ENCODE data around the gene SNAP29.

The SNAP29 gene

GRCh38 chr22:20918663-20919218 is 59.9 kb downstream of the SNAP29 start:
- no peak overlapping the region for H2BK12ac ChIP-seq (ENCODE audit: low read length in 2 of 2)
- no peak overlapping the region for H3K27ac ChIP-seq (ENCODE audit: low read length, poor library complexity, severe bottlenecking)
- no peaks in the 10 kb centered on the region for H3K27me3 ChIP-seq (ENCODE audit: control insufficient read depth in 1 of 2, insufficient read depth in 1 of 2, low read length in 2 of 2)
- no peak overlapping the region for H2BK15ac ChIP-seq (ENCODE audit: low read depth, poor library complexity, severe bottlenecking)
- no peak for DNase-seq
- H3K14ac ChIP-seq (ENCODE audit: low read length in 2 of 2), result no peak overlapping the region
- no peak overlapping the region for H4K91ac ChIP-seq (ENCODE audit: low read length)
- no peak overlapping the region for H3K23ac ChIP-seq (ENCODE audit: low read length in 2 of 2)
- peaks cover 3% of the 10 kb centered on the region for H3K79me1 ChIP-seq (replicated peaks; ENCODE audit: low read length, poor library complexity, severe bottlenecking)
- H3K4me2 ChIP-seq (ENCODE audit: low read length, poor library complexity, severe bottlenecking), result peak overlapping the region; percentile 70
- H2BK5ac ChIP-seq (ENCODE audit: low read depth, low read length, poor library complexity, severe bottlenecking), result no peak overlapping the region
- no peaks in the 10 kb centered on the region for H3K36me3 ChIP-seq (ENCODE audit: control insufficient read depth in 1 of 2, insufficient read depth in 2 of 2, low read depth in 1 of 2, low read length in 2 of 2)
- H3K4me1 ChIP-seq (ENCODE audit: control insufficient read depth, insufficient read depth, low read depth, low read length), result peaks cover 4% of the 10 kb centered on the region
- H3K4me3 ChIP-seq (ENCODE audit: insufficient read depth in 1 of 2, low read depth in 1 of 2, low read length in 2 of 2), result peak overlapping the region; percentile 94 to 100
- H2AFZ ChIP-seq (ENCODE audit: low read depth, low read length), result no peak overlapping the region
- WGBS, result under 1% methylated on average over 12 of the region's 19 CpGs
- no peak overlapping the region for H2BK120ac ChIP-seq (ENCODE audit: low read depth, low read length)
- H2AK5ac ChIP-seq (ENCODE audit: low read length, severe bottlenecking), result no peak overlapping the region
- no peaks in the 10 kb centered on the region for H3K9me3 ChIP-seq (ENCODE audit: control insufficient read depth, low read length)
- H3K18ac ChIP-seq (ENCODE audit: low read depth in 1 of 2, low read length in 2 of 2), result no peak overlapping the region
- no peak overlapping the region for H3K4ac ChIP-seq (ENCODE audit: low read depth in 1 of 2, low read length in 2 of 2)
- H4K8ac ChIP-seq (ENCODE audit: low read length), result no peak overlapping the region
- peak overlapping the region; percentile 94 for H3K9ac ChIP-seq (ENCODE audit: low read length)

- Histone ChIP-seq H3K27ac (ENCODE audit: low read length, poor library complexity, severe bottlenecking) (no peak overlapping the region), H2BK120ac (ENCODE audit: low read depth, low read length) (no peak overlapping the region), H3K4me2 (ENCODE audit: low read length, poor library complexity, severe bottlenecking) (peak overlapping the region; percentile 65), H3K79me1 (replicated peaks; ENCODE audit: low read length, poor library complexity, severe bottlenecking) (peaks cover 3% of the 10 kb centered on the region), H3K27me3 (ENCODE audit: control insufficient read depth in 1 of 2, insufficient read depth in 1 of 2, low read length in 2 of 2) (no peaks in the 10 kb centered on the region), H3K9ac (ENCODE audit: low read length) (peak overlapping the region; percentile 94), H2BK15ac (ENCODE audit: low read depth, poor library complexity, severe bottlenecking) (no peak overlapping the region), H2AFZ (ENCODE audit: low read depth, low read length) (no peak overlapping the region), H3K9me3 (ENCODE audit: control insufficient read depth, low read length) (no peaks in the 10 kb centered on the region), H3K23ac (ENCODE audit: low read length in 2 of 2) (no peak overlapping the region), H2BK5ac (ENCODE audit: low read depth, low read length, poor library complexity, severe bottlenecking) (no peak overlapping the region), H3K18ac (ENCODE audit: low read depth in 1 of 2, low read length in 2 of 2) (no peak overlapping the region), H4K8ac (ENCODE audit: low read length) (no peak overlapping the region), H4K91ac (ENCODE audit: low read length) (no peak overlapping the region), H3K4ac (ENCODE audit: low read depth in 1 of 2, low read length in 2 of 2) (no peak overlapping the region), H3K4me1 (ENCODE audit: control insufficient read depth, insufficient read depth, low read depth, low read length) (peaks cover 6% of the 10 kb centered on the region), H3K36me3 (ENCODE audit: control insufficient read depth in 1 of 2, insufficient read depth in 2 of 2, low read depth in 1 of 2, low read length in 2 of 2) (no peaks in the 10 kb centered on the region), H3K14ac (ENCODE audit: low read length in 2 of 2) (no peak overlapping the region), H2BK12ac (ENCODE audit: low read length in 2 of 2) (no peak overlapping the region), H2AK5ac (ENCODE audit: low read length, severe bottlenecking) (no peak overlapping the region), H3K4me3 (ENCODE audit: insufficient read depth in 1 of 2, low read depth in 1 of 2, low read length in 2 of 2) (peak overlapping the region in 1 of 2 experiments; percentile 100)
- no CpG with 5 or more reads among the region's 4 CpGs for WGBS
- DNase-seq, result peak; percentile 18
Observed at GRCh38 chr22:20919718-20920117, 60.9 kb downstream of the SNAP29 start.

GRCh38 chr22:20920881-20921203 is 62.0 kb downstream of the SNAP29 start:
- H3K23ac ChIP-seq (ENCODE audit: low read length in 2 of 2), result peak overlapping the region in 1 of 2 experiments; percentile 57
- H3K9ac ChIP-seq (ENCODE audit: low read length), result peak overlapping the region; percentile 94
- no peak for DNase-seq
- no peak overlapping the region for H3K4ac ChIP-seq (ENCODE audit: low read depth in 1 of 2, low read length in 2 of 2)
- H3K4me2 ChIP-seq (ENCODE audit: low read length, poor library complexity, severe bottlenecking), result peak overlapping the region; percentile 30
- no peak overlapping the region for H3K18ac ChIP-seq (ENCODE audit: low read depth in 1 of 2, low read length in 2 of 2)
- WGBS, result 90% methylated on average over 3 of the region's 3 CpGs
- H3K9me3 ChIP-seq (ENCODE audit: control insufficient read depth, low read length), result no peaks in the 10 kb centered on the region
- H2BK5ac ChIP-seq (ENCODE audit: low read depth, low read length, poor library complexity, severe bottlenecking), result no peak overlapping the region
- H3K36me3 ChIP-seq (ENCODE audit: control insufficient read depth in 1 of 2, insufficient read depth in 2 of 2, low read depth in 1 of 2, low read length in 2 of 2), result peaks cover 0 to 4% of the 10 kb centered on the region in 2 experiments
- no peaks in the 10 kb centered on the region for H3K27me3 ChIP-seq (ENCODE audit: control insufficient read depth in 1 of 2, insufficient read depth in 1 of 2, low read length in 2 of 2)
- peaks cover 8% of the 10 kb centered on the region for H3K4me1 ChIP-seq (ENCODE audit: control insufficient read depth, insufficient read depth, low read depth, low read length)
- no peak overlapping the region for H4K91ac ChIP-seq (ENCODE audit: low read length)
- no peak overlapping the region for H2BK15ac ChIP-seq (ENCODE audit: low read depth, poor library complexity, severe bottlenecking)
- H3K27ac ChIP-seq (ENCODE audit: low read length, poor library complexity, severe bottlenecking), result no peak overlapping the region
- H2AFZ ChIP-seq (ENCODE audit: low read depth, low read length), result no peak overlapping the region
- no peak overlapping the region for H3K14ac ChIP-seq (ENCODE audit: low read length in 2 of 2)
- peak overlapping the region in 1 of 2 experiments; percentile 100 for H3K4me3 ChIP-seq (ENCODE audit: insufficient read depth in 1 of 2, low read depth in 1 of 2, low read length in 2 of 2)
- no peak overlapping the region for H2BK120ac ChIP-seq (ENCODE audit: low read depth, low read length)
- H3K79me1 ChIP-seq (replicated peaks; ENCODE audit: low read length, poor library complexity, severe bottlenecking), result peaks cover 2% of the 10 kb centered on the region
- H4K8ac ChIP-seq (ENCODE audit: low read length), result no peak overlapping the region
- no peak overlapping the region for H2AK5ac ChIP-seq (ENCODE audit: low read length, severe bottlenecking)
- no peak overlapping the region for H2BK12ac ChIP-seq (ENCODE audit: low read length in 2 of 2)

GRCh38 chr22:20922141-20922751 is 63.4 kb downstream of the SNAP29 start:
- Histone ChIP-seq H3K9ac (ENCODE audit: low read length) (no peak overlapping the region), H3K4me1 (ENCODE audit: control insufficient read depth, insufficient read depth, low read depth, low read length) (peaks cover 8% of the 10 kb centered on the region), H4K91ac (ENCODE audit: low read length) (no peak overlapping the region), H2BK5ac (ENCODE audit: low read depth, low read length, poor library complexity, severe bottlenecking) (no peak overlapping the region), H3K4me2 (ENCODE audit: low read length, poor library complexity, severe bottlenecking) (no peak overlapping the region), H3K36me3 (ENCODE audit: control insufficient read depth in 1 of 2, insufficient read depth in 2 of 2, low read depth in 1 of 2, low read length in 2 of 2) (peaks cover 0 to 4% of the 10 kb centered on the region in 2 experiments), H3K9me3 (ENCODE audit: control insufficient read depth, low read length) (no peaks in the 10 kb centered on the region), H3K4me3 (ENCODE audit: insufficient read depth in 1 of 2, low read depth in 1 of 2, low read length in 2 of 2) (no peak overlapping the region), H3K79me1 (replicated peaks; ENCODE audit: low read length, poor library complexity, severe bottlenecking) (no peaks in the 10 kb centered on the region), H2BK120ac (ENCODE audit: low read depth, low read length) (no peak overlapping the region), H3K14ac (ENCODE audit: low read length in 2 of 2) (no peak overlapping the region), H3K23ac (ENCODE audit: low read length in 2 of 2) (no peak overlapping the region), H3K4ac (ENCODE audit: low read depth in 1 of 2, low read length in 2 of 2) (no peak overlapping the region), H2BK15ac (ENCODE audit: low read depth, poor library complexity, severe bottlenecking) (no peak overlapping the region), H2BK12ac (ENCODE audit: low read length in 2 of 2) (no peak overlapping the region), H3K27me3 (ENCODE audit: control insufficient read depth in 1 of 2, insufficient read depth in 1 of 2, low read length in 2 of 2) (no peaks in the 10 kb centered on the region), H2AFZ (ENCODE audit: low read depth, low read length) (no peak overlapping the region), H4K8ac (ENCODE audit: low read length) (no peak overlapping the region), H2AK5ac (ENCODE audit: low read length, severe bottlenecking) (no peak overlapping the region), H3K18ac (ENCODE audit: low read depth in 1 of 2, low read length in 2 of 2) (no peak overlapping the region), H3K27ac (ENCODE audit: low read length, poor library complexity, severe bottlenecking) (no peak overlapping the region)
- WGBS, result 92% methylated on average over 1 of the region's 3 CpGs
- DNase-seq, result no peak
